ENCODE data around the gene FTCD.

DNA sequence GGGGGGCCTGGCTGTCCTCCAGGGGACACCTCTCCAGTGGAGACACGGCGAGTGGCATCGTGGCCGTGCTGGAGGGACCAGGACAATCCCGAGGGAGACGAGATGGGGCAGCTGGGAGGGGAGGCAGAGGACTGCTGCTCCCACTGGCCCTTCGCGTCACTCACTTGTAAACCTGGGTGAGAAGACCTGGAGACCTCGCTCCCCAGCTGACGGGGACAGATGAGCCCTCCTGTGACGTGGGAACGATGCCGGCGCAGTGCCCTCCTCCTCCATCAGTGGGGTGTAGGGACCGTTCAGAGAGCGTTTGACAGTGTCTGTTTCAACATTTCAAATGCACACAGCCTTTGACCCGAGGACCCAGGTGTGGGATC lies 24.3 kb upstream of the FTCD start:
- no peak for TF ChIP-seq TAF1 (IDR thresholded peaks at IDR 0.05; ENCODE audit: low read depth, low read length)
- TF ChIP-seq POLR2AphosphoS5 (IDR thresholded peaks at IDR 0.05; ENCODE audit: low read depth, low read length) = no peak
- no peak for TF ChIP-seq POLR2A (IDR thresholded peaks at IDR 0.05; ENCODE audit: low read depth, low read length)
- no peak for TF ChIP-seq POU2F2 (IDR thresholded peaks at IDR 0.05; ENCODE audit: low read depth, low read length)
- no peak for TF ChIP-seq SPI1 (IDR thresholded peaks at IDR 0.05; ENCODE audit: low read depth, low read length)
